Right hindlimb (tissue), 1 donor: ENCODE data around the gene NPFF.
"Not testable (repeated sequence)": the region's sequence is repeated elsewhere in the genome, so short reads cannot be mapped to it uniquely, and the experiment has no call there.

Experiments used
- DNase-seq: peaks from one replicate; pipeline ENCODE4 v3.0.0-alpha.2; 2018

NPFF gene

DNA sequence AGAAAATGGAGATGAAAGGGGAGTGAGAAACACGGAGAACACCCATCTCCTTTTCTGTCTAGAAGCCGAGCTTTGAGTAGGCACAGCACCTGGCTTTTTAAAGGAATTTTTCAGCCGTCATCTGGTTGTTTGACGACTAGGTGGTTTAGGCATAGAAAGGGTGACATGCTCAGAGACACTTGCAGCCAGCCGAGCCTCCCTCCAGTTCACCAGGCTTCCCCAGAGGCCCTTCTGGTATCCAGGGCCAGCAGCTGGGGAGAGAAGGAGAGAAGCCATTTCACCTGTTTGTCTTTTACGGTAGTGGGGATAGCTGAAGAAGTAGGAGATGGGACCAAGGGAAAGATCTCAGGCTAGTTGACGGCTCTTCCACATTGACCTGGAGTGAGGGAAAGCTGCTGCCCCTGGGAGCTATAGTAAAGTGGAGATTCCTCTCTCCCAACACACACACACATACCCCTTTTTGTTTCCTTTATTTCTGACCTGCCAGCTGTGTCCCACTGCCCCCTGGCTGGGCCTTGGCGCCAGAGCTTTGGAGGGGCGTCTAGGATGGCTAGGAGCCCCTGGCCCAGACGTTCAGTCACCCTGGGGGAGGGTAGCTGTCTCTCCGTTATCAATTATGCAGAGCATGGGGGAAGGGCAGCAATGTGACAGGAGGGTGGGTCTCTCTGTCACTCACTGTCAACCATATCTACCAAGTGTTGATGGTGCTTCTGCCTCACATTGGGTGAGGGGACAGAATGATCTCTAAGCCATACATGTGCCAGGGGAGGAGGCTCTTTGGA is 13.5 kb downstream of the NPFF start:
- no peak for DNase-seq

DNA sequence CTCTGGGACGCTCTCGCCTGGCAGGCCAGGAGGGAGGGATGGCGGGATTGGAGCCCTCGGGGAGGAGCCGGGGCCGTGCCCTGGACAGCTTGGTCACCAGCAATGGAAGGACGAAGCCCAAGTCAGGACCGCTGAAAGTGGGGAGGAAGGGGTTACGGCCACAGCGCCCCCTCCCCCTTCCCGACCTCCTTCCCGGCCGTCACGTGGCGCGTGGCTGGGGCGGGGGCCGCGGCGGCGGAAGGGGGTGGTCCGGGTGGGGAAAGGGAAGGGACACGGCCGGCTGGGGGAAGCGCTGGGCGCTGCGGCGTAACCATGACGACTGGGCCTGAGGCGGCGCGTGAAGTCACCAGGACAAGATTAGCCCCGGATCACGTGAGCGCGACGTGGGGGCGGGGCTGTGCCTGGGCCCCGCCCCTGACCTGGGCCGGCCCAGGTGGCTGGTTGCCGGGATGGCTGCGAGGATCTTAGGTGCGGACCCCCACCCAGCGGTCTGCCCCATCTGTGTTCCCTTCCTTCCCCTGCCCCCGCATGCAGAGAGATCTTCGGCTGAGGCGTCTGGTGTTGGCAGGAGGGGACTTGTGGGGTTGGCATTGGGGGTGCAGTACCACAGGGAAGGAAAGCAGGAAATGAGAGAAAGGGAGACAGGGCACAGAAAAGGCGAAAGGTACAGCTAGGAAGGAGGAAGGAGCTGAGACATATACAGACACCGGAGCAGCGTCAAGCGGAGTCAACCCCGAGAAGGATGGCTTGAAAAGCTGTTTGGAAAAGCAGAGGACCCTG is 14.3 kb downstream of the NPFF start:
- DNase-seq: peak; percentile 97

DNA sequence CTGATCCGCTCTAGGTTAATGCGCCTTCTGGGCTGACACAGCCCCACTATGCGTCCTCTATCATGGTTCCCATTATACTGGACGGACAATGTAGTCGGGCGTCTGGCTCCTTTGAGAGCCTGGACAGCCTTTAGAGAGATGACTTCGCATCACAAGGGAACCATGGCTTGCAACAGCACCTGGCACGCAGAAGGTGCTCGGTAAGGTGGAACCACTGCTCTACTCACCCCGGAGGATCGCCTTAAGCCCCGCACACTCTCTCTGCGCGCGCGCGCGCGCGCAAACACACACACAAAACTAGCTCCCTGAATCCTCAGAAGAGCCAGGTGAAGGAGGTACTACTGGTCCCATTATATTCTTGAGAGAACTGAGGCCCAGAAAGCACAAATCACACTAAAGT is 15.1 kb downstream of the NPFF start:
- DNase-seq: no peak

GRCh38 chr12:53489242-53489864 is 17.9 kb downstream of the NPFF start:
- no peak for DNase-seq

DNA sequence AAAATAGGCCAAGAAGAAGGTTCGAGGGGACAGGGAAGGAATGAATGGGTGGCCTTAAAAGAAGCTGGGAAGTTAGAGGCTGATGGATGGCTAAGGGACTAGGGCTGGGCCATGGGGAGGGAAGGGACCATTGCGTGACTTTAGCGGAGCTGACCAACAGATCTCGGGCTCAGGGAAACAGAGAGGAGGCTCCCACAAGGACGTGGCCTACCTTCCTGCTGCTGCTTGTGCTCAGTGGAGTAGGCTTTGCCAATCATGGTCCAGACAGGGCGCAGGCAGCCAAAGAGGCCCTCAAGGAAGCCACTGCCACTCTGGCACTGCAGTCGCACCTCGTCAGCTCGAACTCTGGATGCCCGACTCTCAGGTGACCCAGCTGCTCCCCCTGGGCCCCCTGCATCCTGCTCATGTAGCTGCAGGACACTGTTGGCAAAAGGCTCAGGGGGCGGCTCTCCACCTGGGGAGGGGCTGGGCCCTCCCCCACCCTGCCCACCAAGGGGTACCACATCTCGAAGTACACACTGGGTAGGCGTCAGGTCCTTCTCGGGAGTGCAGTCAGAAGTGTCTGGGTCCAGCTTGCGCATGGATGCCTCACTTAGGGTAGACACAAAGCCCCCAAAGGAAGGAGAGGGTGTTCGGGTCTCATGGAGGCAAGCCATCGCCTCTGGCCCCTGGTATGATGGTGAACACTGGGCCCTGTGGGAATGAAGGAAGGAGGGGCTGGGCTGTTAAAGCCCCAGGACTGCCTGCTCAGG is 20.4 kb downstream of the NPFF start:
- DNase-seq: no peak

DNA sequence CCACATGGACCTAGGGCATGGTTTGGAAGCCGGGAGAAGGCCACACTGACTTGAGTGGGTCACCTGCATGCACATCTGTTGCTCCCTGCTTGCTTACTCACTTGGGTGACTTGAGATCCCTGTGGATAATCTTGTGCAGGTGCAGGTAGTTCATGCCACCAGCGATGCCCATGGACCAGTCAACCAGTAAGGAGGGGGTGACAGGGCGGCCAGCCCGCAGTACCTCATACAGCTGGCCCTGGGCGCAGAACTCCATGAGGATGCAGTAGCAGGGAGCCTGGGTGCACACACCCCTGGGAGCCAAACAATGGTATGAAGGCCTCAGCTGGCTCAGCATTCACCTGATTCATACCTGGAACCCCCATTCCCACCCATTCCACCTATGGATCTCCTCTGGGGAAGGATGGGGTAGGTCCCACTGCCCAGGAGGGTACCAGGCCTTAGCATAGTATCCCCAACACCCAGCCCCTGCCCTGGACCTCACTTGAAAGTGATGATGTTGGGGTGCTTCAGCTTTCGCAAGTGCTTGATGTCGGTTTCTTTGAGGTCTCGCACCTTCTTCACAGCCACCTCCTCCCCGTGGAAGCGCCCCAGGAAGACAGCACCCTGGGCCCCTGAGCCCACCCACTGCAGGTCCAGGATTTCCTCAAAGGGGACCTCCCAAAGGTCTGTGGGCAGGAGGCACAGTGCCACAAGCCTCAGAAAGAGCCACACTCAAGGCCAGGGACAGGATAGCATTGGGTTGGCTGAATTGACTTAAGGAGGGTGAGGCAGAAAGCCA is 21.1 kb downstream of the NPFF start:
- DNase-seq: no peak

- peak; percentile 14 for DNase-seq
These were observed 22.4 kb downstream of the NPFF start for GRCh38 chr12:53484686-53485575.

GRCh38 chr12:53483979-53484377 is 23.3 kb downstream of the NPFF start:
- DNase-seq: no peak

- DNase-seq: no peak
These were observed 23.9 kb downstream of the NPFF start for GRCh38 chr12:53483225-53483978.

GRCh38 chr12:53482626-53483168 is 24.6 kb downstream of the NPFF start:
- no peak for DNase-seq

DNA sequence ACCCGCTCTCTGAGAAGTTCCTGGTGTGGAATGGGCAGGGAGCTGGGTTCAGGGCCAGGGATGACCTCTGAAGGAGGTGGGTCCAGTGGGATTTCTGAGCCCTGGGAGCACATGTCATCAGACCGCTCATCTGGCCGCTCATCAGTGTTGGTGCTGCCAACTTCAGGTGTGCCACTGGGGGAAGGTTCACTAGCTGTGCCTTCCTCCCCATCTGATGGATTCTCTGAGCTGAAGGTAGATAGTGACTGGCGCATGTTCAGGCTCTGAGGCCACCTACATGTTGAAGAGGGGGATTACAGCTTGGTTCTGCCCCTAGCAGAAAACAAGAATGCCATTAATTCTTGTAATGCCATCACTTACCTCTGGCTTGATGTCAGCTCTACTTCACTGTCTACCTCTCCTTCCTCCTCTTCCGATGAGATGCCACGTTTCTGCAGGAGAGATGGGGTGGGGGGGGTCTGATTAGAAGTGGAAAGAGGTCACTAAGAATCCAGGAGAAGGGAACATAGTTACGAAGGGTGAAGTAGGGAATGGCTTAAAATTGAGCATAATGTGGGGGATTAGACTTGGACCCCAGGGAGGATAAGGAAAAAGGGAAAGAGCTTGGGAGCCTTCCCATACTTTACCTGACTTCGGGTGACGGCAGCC is 25.2 kb downstream of the NPFF start:
- DNase-seq: no peak

DNA sequence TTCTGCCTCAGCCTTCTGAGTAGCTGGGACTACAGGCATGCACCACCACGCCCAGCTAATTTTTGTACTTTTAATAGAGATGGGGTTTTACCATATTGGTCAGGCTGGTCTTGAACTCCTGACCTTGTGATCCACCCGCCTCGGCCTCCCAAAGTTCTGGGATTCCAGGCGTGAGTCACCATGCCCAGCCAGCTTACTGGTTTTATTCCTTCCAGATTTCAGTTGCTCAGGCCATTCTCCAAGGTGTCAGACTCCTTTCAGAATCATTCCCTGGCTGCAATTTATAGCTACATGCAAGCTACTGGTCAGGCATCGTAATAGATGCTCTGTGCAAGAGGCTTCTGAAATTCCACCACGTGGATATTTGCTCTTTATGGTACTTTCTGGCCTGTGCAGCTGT is 25.8 kb downstream of the NPFF start:
- DNase-seq: not testable (repeated sequence)

GRCh38 chr12:53480491-53481442 is 26.5 kb downstream of the NPFF start:
- no peak for DNase-seq

- no peak for DNase-seq
These were observed 28.0 kb downstream of the NPFF start for GRCh38 chr12:53479331-53479730.

GRCh38 chr12:53478865-53479264 is 28.4 kb downstream of the NPFF start:
- DNase-seq: no peak

DNA sequence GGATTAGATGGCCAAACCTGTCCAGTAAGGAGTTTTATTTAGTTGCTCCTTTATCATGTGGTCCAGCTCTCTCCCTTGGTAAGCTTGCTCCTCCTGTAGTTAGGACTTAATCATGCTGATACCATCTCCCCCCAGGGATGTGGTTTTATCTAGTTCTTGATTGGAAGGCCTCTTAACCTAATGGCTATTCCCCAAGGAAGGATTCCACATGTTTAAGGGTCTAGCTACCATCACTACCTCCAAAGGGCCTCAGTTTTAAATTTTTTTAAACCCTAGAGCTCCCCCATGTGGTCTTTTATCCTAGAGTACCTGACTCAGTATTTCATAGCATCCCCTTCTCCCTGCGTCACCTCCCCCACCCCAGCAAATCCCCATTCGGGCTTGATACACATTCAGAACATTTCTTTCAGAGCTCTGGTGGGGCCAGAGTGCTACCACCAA is 30.5 kb downstream of the NPFF start:
- no peak for DNase-seq

DNA sequence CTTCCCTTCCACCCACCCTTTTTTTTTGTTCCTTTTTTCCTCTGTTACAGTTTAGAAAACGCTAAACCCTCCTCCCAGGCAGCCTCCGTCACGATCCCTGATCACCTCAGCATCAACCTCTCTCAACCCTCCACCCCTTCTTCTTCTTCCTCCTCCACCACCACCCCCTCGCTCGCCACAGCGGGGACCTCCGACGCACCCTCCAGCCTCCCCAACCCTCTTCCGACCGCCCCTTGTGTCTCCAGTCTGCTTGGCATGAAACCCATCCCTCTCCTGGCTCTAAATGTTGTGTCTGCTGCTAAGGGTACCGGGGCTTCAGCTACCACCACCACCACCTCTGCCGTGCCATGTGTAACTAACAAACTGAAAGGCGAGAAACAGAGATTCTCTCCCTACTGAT is 32.5 kb downstream of the NPFF start:
- no peak for DNase-seq

GRCh38 chr12:53474077-53474476 is 33.2 kb downstream of the NPFF start:
- no peak for DNase-seq
